GM21717 (cell line): ENCODE measurements around the gene ZBTB7C.

ENCODE experiments used
- ATAC-seq: cut with Tn5 transposase; IDR thresholded peaks from one replicate; pipeline ENCODE4 v1.9.1; 2021; ENCODE audit warnings: mild to moderate bottlenecking, moderate library complexity; ENCODE audit not compliant: unreplicated experiment

ZBTB7C gene

GRCh38 chr18:48391868-48392267 is 17.3 kb downstream of the ZBTB7C start:
- ATAC-seq = no peak

- ATAC-seq = no peak
Observed at GRCh38 chr18:48390641-48391040, 18.5 kb downstream of the ZBTB7C start.

GRCh38 chr18:48388478-48388877 is 20.7 kb downstream of the ZBTB7C start:
- no peak for ATAC-seq

GRCh38 chr18:48387300-48387699 is 21.9 kb downstream of the ZBTB7C start:
- ATAC-seq = no peak

- no peak for ATAC-seq
Observed at GRCh38 chr18:48385596-48385995, 23.6 kb downstream of the ZBTB7C start.

GRCh38 chr18:48376934-48377333 is 32.2 kb downstream of the ZBTB7C start:
- no peak for ATAC-seq

- ATAC-seq = no peak
Observed at GRCh38 chr18:48376406-48376805, 32.8 kb downstream of the ZBTB7C start.

- no peak for ATAC-seq
Observed at GRCh38 chr18:48375150-48375800, 33.9 kb downstream of the ZBTB7C start.

GRCh38 chr18:48374423-48375149 is 34.6 kb downstream of the ZBTB7C start:
- ATAC-seq = no peak

GRCh38 chr18:48371854-48372602 is 37.2 kb downstream of the ZBTB7C start:
- no peak for ATAC-seq

- no peak for ATAC-seq
Observed at GRCh38 chr18:48367557-48367956, 41.6 kb downstream of the ZBTB7C start.

GRCh38 chr18:48365965-48366364 is 43.2 kb downstream of the ZBTB7C start:
- ATAC-seq = no peak

- no peak for ATAC-seq
Observed at GRCh38 chr18:48364146-48364545, 45.0 kb downstream of the ZBTB7C start.

GRCh38 chr18:48363175-48363574 is 46.0 kb downstream of the ZBTB7C start:
- no peak for ATAC-seq

GRCh38 chr18:48361801-48362200 is 47.4 kb downstream of the ZBTB7C start:
- ATAC-seq = no peak

- no peak for ATAC-seq
Observed at GRCh38 chr18:48360376-48361021, 48.7 kb downstream of the ZBTB7C start.

- ATAC-seq = no peak
Observed at GRCh38 chr18:48359626-48360025, 49.6 kb downstream of the ZBTB7C start.

GRCh38 chr18:48358868-48359267 is 50.3 kb downstream of the ZBTB7C start:
- ATAC-seq = no peak

- no peak for ATAC-seq
Observed at GRCh38 chr18:48356909-48357631, 52.1 kb downstream of the ZBTB7C start.

- no peak for ATAC-seq
Observed at GRCh38 chr18:48356151-48356745, 52.9 kb downstream of the ZBTB7C start.
